ENCODE measurements around the gene ESF1. TPM values are rescaled to one million over a fixed set of nuclear protein-coding genes. Genes with fewer than 3 reads are reported as not detected.

ESF1 gene
- total and polyA plus RNA-seq, 2 of the 8 experiments (the other 6 are each of a cell fraction or from before 2014, with no cell fraction given), result 1.1 to 32.9 TPM

- Histone ChIP-seq H3K14ac (ENCODE audit: insufficient read length) (no peak overlapping the region), H3K9ac (replicated peaks in 1 of 4; ENCODE audit: extremely low read depth in 1 of 4, low read depth in 3 of 4, low read length in 3 of 4) (no peak overlapping the region), H3K79me2 (ENCODE audit: control insufficient read depth in 1 of 2, insufficient read depth in 2 of 2, low read length in 2 of 2) (peaks cover 0 to 4% of the 10 kb centered on the region in 2 experiments; a peak in 1 of 4 replicates), H3K79me1 (ENCODE audit: low read depth, low read length) (no peaks in the 10 kb centered on the region), H3K9me3 (ENCODE audit: insufficient read depth in 2 of 2, low read depth in 1 of 2, low read length in 1 of 2) (peaks cover 8% of the 10 kb centered on the region in 2 experiments; a peak in 2 of 4 replicates), H4K5ac (ENCODE audit: insufficient read length, low read depth, low read length) (no peak overlapping the region), H2AFZ (ENCODE audit: low read length) (no peak overlapping the region), H3K4me3 (ENCODE audit: extremely low read depth in 1 of 4, insufficient read depth in 2 of 4, low read depth in 3 of 4, low read length in 4 of 4) (no peak overlapping the region), H4K20me1 (replicated peaks in 1 of 2; ENCODE audit: control insufficient read depth in 1 of 2, insufficient read depth in 2 of 2, low read length in 2 of 2) (no peaks in the 10 kb centered on the region), H4K8ac (ENCODE audit: extremely low read depth, insufficient read depth, low read length) (no peak overlapping the region), H3K18ac (ENCODE audit: extremely low read depth, low read length) (no peak overlapping the region), H2AK5ac (ENCODE audit: low read depth, low read length) (no peak overlapping the region), H3K4ac (replicated peaks; ENCODE audit: insufficient read length, low read depth, low read length) (no peak overlapping the region), H3K4me2 (ENCODE audit: insufficient read depth in 1 of 2, low read depth in 2 of 2, low read length in 2 of 2) (no peak overlapping the region), H2BK12ac (ENCODE audit: low read depth, low read length) (no peak overlapping the region), H3K56ac (replicated peaks; ENCODE audit: insufficient read length, low read depth, low read length) (no peak overlapping the region), H3K23ac (ENCODE audit: insufficient read length) (no peak overlapping the region), H3K27ac (ENCODE audit: low read depth, low read length) (no peak overlapping the region), H3K27me3 (replicated peaks in 1 of 4; ENCODE audit: control insufficient read depth in 3 of 4, extremely low read depth in 1 of 4, insufficient read depth in 3 of 4, low read length in 3 of 4) (no peaks in the 10 kb centered on the region), H3K4me1 (replicated peaks in 1 of 4; ENCODE audit: control insufficient read depth in 3 of 4, insufficient read depth in 4 of 4, low read length in 3 of 4) (no peaks in the 10 kb centered on the region), H2BK120ac (replicated peaks; ENCODE audit: low read depth, low read length) (no peak overlapping the region), H2BK20ac (ENCODE audit: low read length) (no peak overlapping the region), H4K91ac (replicated peaks; ENCODE audit: insufficient read length, low read length) (no peak overlapping the region), H3K36me3 (ENCODE audit: control insufficient read depth in 2 of 4, insufficient read depth in 4 of 4, low read length in 3 of 4) (peaks cover 0 to 34% (median 13%) of the 10 kb centered on the region in 4 experiments; a peak in 6 of 8 replicates), H2BK5ac (ENCODE audit: low read depth, low read length) (no peak overlapping the region), H3K23me2 (ENCODE audit: low read depth, low read length) (no peaks in the 10 kb centered on the region), H2BK15ac (ENCODE audit: low read length) (no peak overlapping the region)
- ChIA-PET POLR2A (ENCODE audit: partially characterized antibody) (no interaction called here), CTCF (ENCODE audit: partially characterized antibody) (no interaction called here)
- DNase-seq (ENCODE audit: low read depth in 1 of 2, low spot score in 2 of 2) (no peak), FAIRE-seq (no peak)
- 78% methylated on average over 1 of the region's 1 CpG; no CpG with 5 or more reads in 1 of the 2 experiments for WGBS, 2 experiments (ENCODE audit: extremely low coverage in 1 of 2, insufficient coverage in 1 of 2, insufficient read length in 1 of 2, insufficient replicate concordance in 2 of 2, low coverage in 1 of 2, low lambda C conversion rate in 2 of 2, missing lambda C conversion rate in 1 of 2)
- no peak for TF ChIP-seq CREB1 (IDR thresholded peaks at IDR 0.05)
- TF ChIP-seq FOSL1 (IDR thresholded peaks at IDR 0.05; ENCODE audit: insufficient read depth, low read depth, low read length), result no peak
- TF ChIP-seq SUZ12 (IDR thresholded peaks at IDR 0.05; ENCODE audit: low read length), result no peak
- no peak for TF ChIP-seq GABPA (IDR thresholded peaks at IDR 0.05; ENCODE audit: borderline replicate concordance, insufficient read depth, low read length)
- TF ChIP-seq KDM5A (IDR thresholded peaks at IDR 0.05; ENCODE audit: low read length), result no peak
- no peak for TF ChIP-seq TBP (IDR thresholded peaks at IDR 0.05; ENCODE audit: low read depth, low read length)
- TF ChIP-seq CTCF (IDR thresholded peaks at IDR 0.05; ENCODE audit: control extremely low read depth in 1 of 3, insufficient read depth in 1 of 3, low read depth in 1 of 3, low read length in 3 of 3), result no peak
- TF ChIP-seq BRCA1 (IDR thresholded peaks at IDR 0.05; ENCODE audit: low read depth, low read length), result no peak
- TF ChIP-seq BACH1 (IDR thresholded peaks at IDR 0.05; ENCODE audit: low read length), result no peak
- no peak for TF ChIP-seq SIRT6 (IDR thresholded peaks at IDR 0.05; ENCODE audit: low read length)
- TF ChIP-seq JUN (IDR thresholded peaks at IDR 0.05; ENCODE audit: low read depth, low read length), result no peak
These were observed 40.4 kb downstream of the ESF1 start for GRCh38 chr20:13744352-13744751.

Data from H1 (cell line).